SH-SY5Y (cell line): ENCODE data around the gene HMCES.

Source experiments
- GATA2 ChIP-seq: IDR thresholded peaks from 2 replicates; pipeline ENCODE4 v1.6.1; 2011; ENCODE audit warnings: mild to moderate bottlenecking, low read depth, low read length
- GATA3 ChIP-seq: IDR thresholded peaks from 2 replicates; pipeline ENCODE4 v1.6.1; 2011; ENCODE audit warnings: low read depth, mild to moderate bottlenecking, low read length, moderate library complexity

DNA sequence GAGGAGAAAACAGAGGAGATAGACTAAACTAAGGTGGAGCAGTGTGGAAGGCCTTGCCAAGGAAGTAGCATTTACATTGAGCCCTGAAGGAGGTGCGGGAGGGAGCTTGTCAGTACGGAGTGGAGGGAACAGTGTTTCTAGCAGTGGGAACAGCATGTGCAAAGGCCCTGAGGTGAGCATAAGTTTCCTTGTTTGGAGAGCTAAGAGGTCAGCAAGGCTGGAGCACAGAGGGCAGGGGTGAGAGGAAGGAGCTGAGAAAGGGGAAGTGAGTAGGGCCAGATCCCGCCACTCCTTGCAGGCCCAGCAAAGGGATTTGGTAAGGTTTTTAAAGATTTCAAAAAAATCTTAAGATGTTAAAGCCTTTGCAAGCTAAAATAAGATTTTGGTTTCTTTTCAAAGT lies 70.1 kb downstream of the HMCES start:
- TF ChIP-seq GATA3 (no peak), GATA2 (no peak)
